Parathyroid adenoma (tissue), 2 donors: ENCODE results near the gene SELENOF.

Source experiments
- H2AFZ ChIP-seq: fragments of 300-600 bp; sonication (generic); one replicate; pipeline ENCODE4 v1.7.0; 2017; ENCODE audit warnings: antibody characterized with exemption, mild to moderate bottlenecking
- H3K27ac ChIP-seq: fragments of 300-600 bp; sonication (generic); one replicate; pipeline ENCODE4 v1.7.0; 2017
- H3K27me3 ChIP-seq: fragments of 300-600 bp; sonication (generic); one replicate; pipeline ENCODE4 v1.7.0; 2017; ENCODE audit warnings: low read length; ENCODE audit not compliant: control insufficient read depth, insufficient read depth
- H3K36me3 ChIP-seq: fragments of 300-600 bp; sonication (generic); one replicate; pipeline ENCODE4 v1.7.0; 2017; ENCODE audit warnings: low read length; ENCODE audit not compliant: control insufficient read depth, insufficient read depth
- H3K4me1 ChIP-seq: fragments of 300-600 bp; sonication (generic); one replicate; pipeline ENCODE4 v1.7.0; 2017; ENCODE audit warnings: control low read depth
- H3K4me2 ChIP-seq: fragments of 300-600 bp; sonication (generic); one replicate; pipeline ENCODE4 v1.7.0; 2017; ENCODE audit warnings: low read length
- H3K4me3 ChIP-seq: fragments of 300-600 bp; sonication (generic); one replicate; pipeline ENCODE4 v1.7.0; 2017; ENCODE audit warnings: low read depth, low read length
- H3K79me2 ChIP-seq: fragments of 300-600 bp; sonication (generic); one replicate; pipeline ENCODE4 v1.7.0; 2017; ENCODE audit warnings: control low read depth
- H3K9ac ChIP-seq: fragments of 300-600 bp; sonication (generic); one replicate; pipeline ENCODE4 v1.7.0; 2017; ENCODE audit warnings: mild to moderate bottlenecking
- H3K9me3 ChIP-seq: fragments of 300-600 bp; sonication (generic); one replicate; pipeline ENCODE4 v1.7.0; 2017; ENCODE audit warnings: low read length; ENCODE audit not compliant: control insufficient read depth
- TF ChIP-seq, protein P1 (sequence below): fragments of 300-600 bp; sonication (generic); IDR thresholded peaks from one replicate; pipeline ENCODE4 v1.7.0; 2017; ENCODE audit warnings: antibody characterized with exemption, mild to moderate bottlenecking
- donor health status: primary hyperparathyroidism.

Gene SELENOF

DNA sequence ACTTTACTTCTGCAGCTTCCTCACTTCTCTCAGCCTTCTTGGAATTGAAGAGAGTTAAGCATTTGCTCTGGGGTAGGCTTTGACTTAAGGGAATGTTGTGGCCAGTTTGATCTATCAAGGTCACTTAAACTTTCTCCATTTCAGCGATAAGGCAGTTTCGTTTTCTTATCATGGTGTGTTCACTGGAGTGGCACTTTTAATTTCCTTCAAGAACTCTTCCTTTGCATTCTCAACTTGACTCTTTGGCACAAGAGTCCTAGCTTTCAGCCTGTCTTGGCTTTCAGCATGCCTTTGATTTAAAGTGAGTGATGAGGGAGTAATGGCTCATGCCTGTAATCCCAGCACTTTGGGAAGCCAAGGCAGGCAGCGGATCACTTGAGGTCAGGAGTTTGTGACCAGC is 39.2 kb upstream of the SELENOF start:
- no peak overlapping the region for H2AFZ ChIP-seq
- no peak overlapping the region for H3K4me2 ChIP-seq
- no peaks in the 10 kb centered on the region for H3K36me3 ChIP-seq
- H3K27me3 ChIP-seq, result no peaks in the 10 kb centered on the region
- TF ChIP-seq, protein P1, sequence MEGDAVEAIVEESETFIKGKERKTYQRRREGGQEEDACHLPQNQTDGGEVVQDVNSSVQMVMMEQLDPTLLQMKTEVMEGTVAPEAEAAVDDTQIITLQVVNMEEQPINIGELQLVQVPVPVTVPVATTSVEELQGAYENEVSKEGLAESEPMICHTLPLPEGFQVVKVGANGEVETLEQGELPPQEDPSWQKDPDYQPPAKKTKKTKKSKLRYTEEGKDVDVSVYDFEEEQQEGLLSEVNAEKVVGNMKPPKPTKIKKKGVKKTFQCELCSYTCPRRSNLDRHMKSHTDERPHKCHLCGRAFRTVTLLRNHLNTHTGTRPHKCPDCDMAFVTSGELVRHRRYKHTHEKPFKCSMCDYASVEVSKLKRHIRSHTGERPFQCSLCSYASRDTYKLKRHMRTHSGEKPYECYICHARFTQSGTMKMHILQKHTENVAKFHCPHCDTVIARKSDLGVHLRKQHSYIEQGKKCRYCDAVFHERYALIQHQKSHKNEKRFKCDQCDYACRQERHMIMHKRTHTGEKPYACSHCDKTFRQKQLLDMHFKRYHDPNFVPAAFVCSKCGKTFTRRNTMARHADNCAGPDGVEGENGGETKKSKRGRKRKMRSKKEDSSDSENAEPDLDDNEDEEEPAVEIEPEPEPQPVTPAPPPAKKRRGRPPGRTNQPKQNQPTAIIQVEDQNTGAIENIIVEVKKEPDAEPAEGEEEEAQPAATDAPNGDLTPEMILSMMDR, result no peak
- no peaks in the 10 kb centered on the region for H3K9me3 ChIP-seq
- no peak overlapping the region for H3K27ac ChIP-seq
- no peak overlapping the region for H3K4me3 ChIP-seq
- H3K79me2 ChIP-seq, result no peaks in the 10 kb centered on the region
- H3K4me1 ChIP-seq, result no peaks in the 10 kb centered on the region
- H3K9ac ChIP-seq, result no peak overlapping the region

DNA sequence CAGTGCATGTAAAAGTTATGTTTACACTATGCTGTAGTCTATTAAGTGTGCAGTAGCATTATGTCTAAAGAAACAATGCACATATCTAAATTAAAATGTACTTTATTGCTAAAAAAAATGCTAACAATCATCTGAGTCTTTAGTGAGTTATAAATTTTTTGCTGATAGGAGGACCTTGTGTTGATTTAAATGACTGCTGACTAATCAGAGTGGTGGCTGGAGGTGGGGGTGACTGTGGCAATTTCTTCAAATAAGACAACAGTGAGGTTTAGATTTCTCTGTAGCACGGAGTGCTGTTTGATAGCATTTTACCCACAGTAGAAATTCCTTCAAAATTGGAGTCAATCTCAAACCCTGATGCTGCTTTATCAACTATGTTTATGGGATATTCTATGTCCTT is 37.5 kb upstream of the SELENOF start:
- Histone ChIP-seq H3K36me3 (no peaks in the 10 kb centered on the region), H3K9me3 (no peaks in the 10 kb centered on the region)
- TF ChIP-seq, protein P1, result no peak

GRCh38 chr1:86950712-86951419 is 36.9 kb upstream of the SELENOF start:
- TF ChIP-seq, protein P1, result no peak

More for the DNA sequence above, 37.5 kb upstream of the SELENOF start:
- no peaks in the 10 kb centered on the region for H3K79me2 ChIP-seq
- H3K4me2 ChIP-seq, result no peak overlapping the region
- no peak overlapping the region for H2AFZ ChIP-seq
- no peaks in the 10 kb centered on the region for H3K27me3 ChIP-seq
- no peaks in the 10 kb centered on the region for H3K4me1 ChIP-seq
- H3K27ac ChIP-seq, result no peak overlapping the region
- no peak overlapping the region for H3K4me3 ChIP-seq
- H3K9ac ChIP-seq, result no peak overlapping the region

DNA sequence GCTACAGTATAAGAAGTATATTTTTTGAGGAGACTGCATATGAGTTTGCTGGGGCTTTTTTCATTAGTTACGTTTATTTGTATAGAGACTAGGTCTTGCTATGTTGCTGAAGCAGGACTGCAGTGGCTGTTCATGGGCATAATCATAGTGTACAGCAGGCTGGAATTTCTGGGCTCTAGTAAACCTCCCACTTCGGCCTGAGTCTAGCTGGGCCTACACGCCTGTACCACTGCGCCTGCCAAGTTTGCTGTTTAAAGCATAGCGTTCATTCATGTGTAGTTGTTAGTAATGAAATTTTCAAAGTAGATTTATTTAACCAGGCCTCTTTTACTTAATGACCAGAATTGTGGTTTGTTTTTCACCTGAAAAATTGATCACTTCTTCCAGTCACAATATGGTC is 34.3 kb upstream of the SELENOF start:
- Histone ChIP-seq H3K27me3 (no peaks in the 10 kb centered on the region), H2AFZ (no peak overlapping the region), H3K36me3 (no peaks in the 10 kb centered on the region), H3K4me2 (no peak overlapping the region), H3K4me3 (no peak overlapping the region), H3K9me3 (no peaks in the 10 kb centered on the region), H3K9ac (no peak overlapping the region), H3K4me1 (no peaks in the 10 kb centered on the region), H3K27ac (no peak overlapping the region), H3K79me2 (no peaks in the 10 kb centered on the region)
- TF ChIP-seq, protein P1, result no peak

More at GRCh38 chr1:86950712-86951419, 36.9 kb upstream of the SELENOF start:
- Histone ChIP-seq H3K27me3 (no peaks in the 10 kb centered on the region), H3K4me2 (no peak overlapping the region), H3K4me1 (no peaks in the 10 kb centered on the region), H3K4me3 (no peak overlapping the region), H3K79me2 (no peaks in the 10 kb centered on the region), H3K9ac (no peak overlapping the region), H3K27ac (no peak overlapping the region), H3K36me3 (no peaks in the 10 kb centered on the region), H3K9me3 (no peaks in the 10 kb centered on the region), H2AFZ (no peak overlapping the region)

GRCh38 chr1:86942743-86943142 is 28.8 kb upstream of the SELENOF start:
- Histone ChIP-seq H3K4me3 (no peak overlapping the region), H3K27me3 (no peaks in the 10 kb centered on the region), H3K4me1 (no peaks in the 10 kb centered on the region), H2AFZ (no peak overlapping the region), H3K36me3 (no peaks in the 10 kb centered on the region), H3K27ac (no peak overlapping the region), H3K9ac (no peak overlapping the region), H3K9me3 (no peaks in the 10 kb centered on the region), H3K4me2 (no peak overlapping the region), H3K79me2 (no peaks in the 10 kb centered on the region)
- TF ChIP-seq, protein P1, result no peak
